Fibroblast of gingiva (primary cell): ENCODE data around the gene UNC13A.

Experiments
- DNase-seq: peaks from one replicate; pipeline ENCODE4 v3.0.0-alpha.2; 2011; ENCODE audit warnings: low read depth

The UNC13A gene

GRCh38 chr19:17626456-17627015 lies 61.6 kb downstream of the UNC13A start:
- no peak for DNase-seq

- DNase-seq = no peak
These were observed 62.2 kb downstream of the UNC13A start for GRCh38 chr19:17625980-17626379.

- no peak for DNase-seq
These were observed 63.1 kb downstream of the UNC13A start for GRCh38 chr19:17625043-17625442.

- DNase-seq = no peak
These were observed 63.7 kb downstream of the UNC13A start for GRCh38 chr19:17624314-17624991.

- no peak for DNase-seq
These were observed 64.8 kb downstream of the UNC13A start for GRCh38 chr19:17623224-17623935.

- no peak for DNase-seq
These were observed 67.5 kb downstream of the UNC13A start for GRCh38 chr19:17620696-17621095.

- DNase-seq = no peak
These were observed 69.2 kb downstream of the UNC13A start for GRCh38 chr19:17618936-17619335.

GRCh38 chr19:17618281-17618903 lies 69.8 kb downstream of the UNC13A start:
- no peak for DNase-seq

- DNase-seq = no peak
These were observed 70.4 kb downstream of the UNC13A start for GRCh38 chr19:17617807-17618192.

GRCh38 chr19:17616961-17617806 lies 71.0 kb downstream of the UNC13A start:
- DNase-seq = no peak

GRCh38 chr19:17616686-17616960 lies 71.5 kb downstream of the UNC13A start:
- no peak for DNase-seq

- DNase-seq = no peak
These were observed 72.1 kb downstream of the UNC13A start for GRCh38 chr19:17615889-17616685.

- no peak for DNase-seq
These were observed 73.7 kb downstream of the UNC13A start for GRCh38 chr19:17614476-17614875.

GRCh38 chr19:17611462-17612244 lies 76.5 kb downstream of the UNC13A start:
- no peak for DNase-seq

GRCh38 chr19:17610384-17610783 lies 77.8 kb downstream of the UNC13A start:
- no peak for DNase-seq

GRCh38 chr19:17607936-17608335 lies 80.2 kb downstream of the UNC13A start:
- no peak for DNase-seq

GRCh38 chr19:17606590-17607185 lies 81.5 kb downstream of the UNC13A start:
- no peak for DNase-seq

GRCh38 chr19:17605761-17606589 lies 82.2 kb downstream of the UNC13A start:
- DNase-seq = peak; percentile 29

- no peak for DNase-seq
These were observed 83.0 kb downstream of the UNC13A start for GRCh38 chr19:17605117-17605516.
